Pons (tissue), 1 donor: ENCODE data around the gene TBC1D1.

Source experiments
- DNase-seq: peaks from one replicate; pipeline ENCODE4 v3.0.0-alpha.2; 2016; ENCODE audit warnings: low spot score

The TBC1D1 gene

DNA sequence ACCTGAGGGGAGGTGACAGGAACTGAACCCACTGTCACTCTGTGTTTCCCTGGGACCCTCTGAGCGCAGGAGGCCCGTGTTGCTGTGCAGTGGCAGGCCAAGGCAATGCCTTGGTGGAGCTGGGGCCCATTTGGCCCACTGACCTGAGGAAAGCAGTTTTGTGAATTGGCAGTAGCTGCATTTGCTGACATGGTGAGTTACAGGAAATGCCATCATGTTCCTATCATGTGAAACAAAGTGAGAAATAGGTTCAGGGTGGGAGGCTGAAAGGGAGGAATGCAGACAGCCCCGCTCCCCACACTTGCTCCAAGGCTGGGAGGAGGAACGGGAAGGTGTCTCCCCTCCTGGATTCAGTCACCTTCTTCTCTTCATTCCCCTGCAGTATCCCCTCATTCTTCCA is 215.4 kb downstream of the TBC1D1 start:
- no peak for DNase-seq

DNA sequence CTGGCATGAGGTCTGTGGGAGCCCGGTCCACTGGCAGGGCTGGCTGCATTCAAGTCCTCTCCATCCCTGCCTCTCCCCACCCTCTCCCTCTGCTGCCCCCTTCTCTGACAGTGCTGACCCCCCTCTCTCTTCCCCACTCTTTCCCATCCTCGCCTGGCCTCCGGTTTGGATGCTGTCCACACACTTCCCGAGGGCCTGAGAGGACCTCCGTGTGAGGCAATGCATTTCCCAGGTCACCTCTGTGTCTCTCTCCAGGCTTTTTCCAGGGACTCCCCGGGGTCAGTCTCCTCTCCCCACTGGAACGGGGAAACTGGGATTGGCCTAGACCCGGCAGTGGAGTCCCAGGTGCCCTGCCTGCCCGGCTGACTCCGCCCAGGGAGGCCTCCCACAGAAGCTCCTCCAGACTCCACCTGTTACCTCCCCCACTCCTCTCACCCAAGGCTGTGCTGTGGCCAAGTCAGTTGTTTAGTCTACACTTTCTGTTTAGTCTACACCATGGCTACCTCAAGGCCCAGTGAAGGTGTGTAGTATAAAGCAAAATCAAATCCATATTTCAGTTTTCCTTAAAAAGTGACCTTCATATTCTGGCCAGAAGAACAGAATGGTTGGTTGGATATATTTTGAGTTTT is 216.1 kb downstream of the TBC1D1 start:
- no peak for DNase-seq

DNA sequence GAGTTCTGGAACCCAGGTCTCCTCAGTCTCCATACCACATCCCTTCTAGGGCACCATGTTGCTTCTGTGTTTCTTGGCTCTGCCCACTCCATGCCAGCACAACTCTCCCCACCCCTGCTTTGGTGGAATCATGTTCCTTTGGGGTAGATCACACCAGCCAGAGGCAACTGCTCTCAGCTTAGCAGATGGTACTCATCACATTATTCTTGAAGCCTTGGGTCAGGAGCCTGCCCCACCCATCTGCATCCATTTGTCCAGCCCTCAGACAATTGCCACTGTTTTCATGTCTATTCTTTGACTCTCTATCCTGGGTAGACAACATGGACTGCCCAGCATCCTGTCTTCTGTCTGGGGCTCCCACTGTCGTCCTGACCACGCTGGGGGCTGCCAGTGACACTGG is 216.9 kb downstream of the TBC1D1 start:
- no peak for DNase-seq

DNA sequence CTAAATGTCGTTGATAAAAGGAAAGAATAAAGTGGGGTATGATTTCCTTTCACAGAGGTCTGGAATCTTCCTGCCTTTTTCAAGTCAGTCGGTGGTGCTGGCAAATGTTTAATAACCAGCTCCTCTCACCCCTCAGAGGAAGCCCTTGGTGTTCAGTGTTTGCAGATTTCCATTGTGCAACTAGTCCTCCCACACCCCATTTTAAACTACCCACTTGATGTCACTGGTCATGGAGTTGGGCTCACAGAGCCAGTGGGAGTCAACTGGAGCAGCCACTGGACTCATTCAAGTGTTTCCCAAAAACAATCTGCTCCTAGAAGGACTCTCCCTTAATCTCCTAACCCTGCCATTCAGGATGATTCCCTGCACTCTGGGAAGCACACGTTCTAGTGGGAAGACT is 218.5 kb downstream of the TBC1D1 start:
- no peak for DNase-seq

DNA sequence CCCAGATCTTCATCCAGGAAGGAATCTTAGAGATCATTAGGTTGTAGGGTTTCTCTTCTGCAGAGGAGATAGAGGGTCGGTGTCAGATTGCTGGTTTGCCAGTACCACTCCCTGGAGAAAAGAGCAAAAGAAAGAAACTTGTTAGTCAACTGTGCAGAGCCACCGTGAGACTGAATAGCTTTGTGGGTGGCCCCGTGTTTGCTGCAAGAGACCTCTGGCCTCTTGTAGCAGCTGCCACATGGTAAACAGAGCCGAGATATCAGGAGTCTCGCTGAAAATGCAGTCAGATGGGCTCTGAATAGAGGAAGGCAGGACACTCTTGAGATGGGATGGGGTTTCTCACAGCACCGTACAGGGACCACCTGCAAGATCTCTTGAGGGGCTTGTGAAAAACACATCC is 219.0 kb downstream of the TBC1D1 start:
- DNase-seq = no peak

DNA sequence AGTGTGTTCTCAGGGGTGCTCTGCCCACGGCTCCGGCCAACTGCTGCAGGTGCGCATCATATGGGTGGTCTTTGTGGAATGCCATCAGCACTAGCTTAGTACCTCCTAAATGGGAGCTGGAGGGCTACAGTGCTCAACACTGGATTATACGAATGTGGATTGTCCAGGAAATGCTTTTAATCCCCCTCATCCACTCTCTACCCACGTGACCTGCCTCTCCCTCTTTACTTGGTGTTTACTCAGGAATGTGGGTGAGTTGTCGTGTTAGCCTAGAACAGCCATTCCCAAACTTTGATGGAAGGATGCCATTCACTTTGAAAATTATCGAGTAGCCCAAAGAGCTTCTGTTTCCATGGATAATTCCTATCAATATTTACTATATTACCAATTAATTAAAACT is 220.1 kb downstream of the TBC1D1 start:
- no peak for DNase-seq

DNA sequence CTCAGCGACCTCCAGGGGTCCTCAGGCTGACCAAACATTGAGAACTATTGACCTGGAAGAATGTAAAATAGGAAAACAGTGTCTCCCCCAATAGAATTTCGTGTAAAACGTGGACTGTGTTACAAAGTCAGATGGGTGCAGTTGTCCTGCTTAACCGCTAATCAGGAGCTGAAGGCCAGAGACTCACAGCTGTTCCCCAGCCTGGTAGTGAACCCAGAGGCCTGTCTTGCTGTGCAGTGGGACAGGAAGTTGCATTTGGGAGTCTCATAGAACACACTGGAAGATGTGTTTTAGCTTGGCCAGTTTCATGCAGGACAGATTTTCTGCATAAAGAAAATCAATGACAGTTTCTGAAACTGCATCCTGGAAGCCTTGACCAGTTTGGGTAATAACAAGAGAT is 220.8 kb downstream of the TBC1D1 start:
- no peak for DNase-seq

DNA sequence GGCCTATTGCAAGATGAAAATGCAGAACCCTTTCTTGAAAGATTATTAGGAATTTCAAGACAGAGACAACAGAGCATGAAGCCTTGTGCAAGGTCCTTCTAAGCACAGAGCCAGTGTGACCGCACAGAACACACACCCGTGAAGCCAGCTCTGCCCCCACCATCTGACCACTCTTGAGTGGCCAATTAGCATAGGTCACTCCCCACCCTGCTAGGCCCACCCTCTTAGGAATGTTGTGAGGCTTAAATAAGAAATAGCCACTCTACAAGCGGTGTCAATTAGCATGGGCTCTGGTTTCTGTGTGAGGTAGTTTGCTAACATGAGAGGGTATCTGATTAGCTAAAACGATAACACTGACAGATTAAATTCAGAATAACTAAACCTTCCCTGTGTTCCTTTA is 222.2 kb downstream of the TBC1D1 start:
- DNase-seq = no peak

DNA sequence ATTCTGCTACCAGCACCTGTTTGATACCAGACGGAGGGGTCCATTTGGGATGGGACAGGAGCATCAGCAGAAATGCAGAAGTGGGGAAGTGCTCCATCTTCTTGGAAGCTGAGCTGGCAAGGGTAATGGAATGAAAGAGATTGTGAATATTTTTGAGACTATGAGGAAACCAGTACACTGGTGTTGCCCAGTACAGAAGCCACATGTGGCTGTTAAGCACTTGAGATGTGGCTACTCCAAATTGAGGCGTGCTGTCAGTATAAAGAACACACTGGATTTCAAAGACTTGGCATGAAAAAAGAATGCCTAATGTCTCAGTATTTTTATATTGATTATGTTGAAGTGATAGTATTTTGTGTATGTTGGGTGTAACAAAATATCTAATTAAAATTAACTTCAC is 222.7 kb downstream of the TBC1D1 start:
- DNase-seq = no peak

DNA sequence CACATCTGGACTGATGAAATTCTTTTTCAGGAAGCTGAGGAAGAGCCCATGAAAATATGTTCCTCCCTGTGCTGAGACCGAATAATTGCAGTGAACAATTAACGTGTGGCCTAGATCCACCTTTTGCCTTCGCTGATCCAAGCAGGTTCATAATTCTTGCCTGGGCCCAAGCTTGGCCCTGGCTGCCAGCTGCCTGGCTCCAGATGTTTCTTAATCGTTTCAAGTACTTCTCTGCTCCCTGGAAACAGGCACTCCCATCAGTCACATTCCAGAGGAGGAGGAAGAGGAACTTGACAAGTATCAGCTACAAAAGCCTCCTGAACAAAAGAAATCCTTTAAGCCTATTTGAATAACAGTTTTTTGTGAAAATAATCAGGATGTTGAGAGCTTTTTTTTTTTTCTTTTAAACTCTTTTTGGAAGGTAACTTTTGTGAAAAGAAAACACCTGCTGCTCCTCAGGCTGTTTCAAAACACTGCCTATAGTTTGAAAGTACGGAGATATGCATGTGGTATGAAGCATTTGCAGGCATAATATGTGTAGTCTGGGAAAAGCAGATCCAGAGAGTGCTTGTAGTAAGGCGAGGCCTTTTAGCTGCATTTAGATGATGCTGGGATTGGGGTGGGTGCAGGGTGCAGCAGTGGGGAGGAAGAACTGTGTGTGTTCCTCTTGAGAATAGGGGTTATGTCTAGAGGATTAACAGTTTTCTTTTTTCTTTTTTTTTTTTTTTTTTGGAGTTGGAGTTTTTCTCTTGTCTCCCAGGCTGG is 223.7 kb downstream of the TBC1D1 start:
- DNase-seq = peak; percentile 38

DNA sequence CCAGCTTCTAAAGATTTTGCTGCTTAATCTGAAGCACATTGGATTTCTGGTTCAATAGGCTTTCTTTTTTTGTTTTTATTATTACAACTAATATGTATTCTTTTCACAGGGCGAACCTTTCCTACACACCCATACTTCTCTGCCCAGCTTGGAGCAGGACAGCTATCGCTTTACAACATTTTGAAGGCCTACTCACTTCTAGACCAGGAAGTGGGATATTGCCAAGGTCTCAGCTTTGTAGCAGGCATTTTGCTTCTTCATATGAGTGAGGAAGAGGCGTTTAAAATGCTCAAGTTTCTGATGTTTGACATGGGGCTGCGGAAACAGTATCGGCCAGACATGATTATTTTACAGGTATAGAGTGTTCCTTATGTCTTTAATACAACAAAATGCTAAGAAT is 224.7 kb downstream of the TBC1D1 start:
- no peak for DNase-seq

DNA sequence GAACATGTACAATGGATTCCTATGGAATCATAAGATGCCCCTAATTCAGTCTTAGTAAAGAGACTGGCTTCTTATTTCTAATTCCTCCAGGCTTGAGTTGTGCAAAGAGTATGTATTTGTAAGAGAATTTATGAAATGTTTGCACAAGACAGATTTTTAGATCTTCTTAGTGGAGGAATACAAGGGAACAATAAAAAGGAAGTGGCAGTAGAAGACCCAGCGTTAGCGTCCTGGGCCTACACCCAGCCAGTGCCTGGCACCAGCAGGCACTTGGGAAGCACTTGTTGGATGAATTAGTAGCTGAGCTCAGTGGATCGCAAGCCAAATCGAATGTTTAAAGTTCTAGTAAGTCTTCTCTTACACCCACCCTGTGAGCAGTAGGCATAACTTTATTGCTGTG is 226.7 kb downstream of the TBC1D1 start:
- peak; percentile 57 for DNase-seq

DNA sequence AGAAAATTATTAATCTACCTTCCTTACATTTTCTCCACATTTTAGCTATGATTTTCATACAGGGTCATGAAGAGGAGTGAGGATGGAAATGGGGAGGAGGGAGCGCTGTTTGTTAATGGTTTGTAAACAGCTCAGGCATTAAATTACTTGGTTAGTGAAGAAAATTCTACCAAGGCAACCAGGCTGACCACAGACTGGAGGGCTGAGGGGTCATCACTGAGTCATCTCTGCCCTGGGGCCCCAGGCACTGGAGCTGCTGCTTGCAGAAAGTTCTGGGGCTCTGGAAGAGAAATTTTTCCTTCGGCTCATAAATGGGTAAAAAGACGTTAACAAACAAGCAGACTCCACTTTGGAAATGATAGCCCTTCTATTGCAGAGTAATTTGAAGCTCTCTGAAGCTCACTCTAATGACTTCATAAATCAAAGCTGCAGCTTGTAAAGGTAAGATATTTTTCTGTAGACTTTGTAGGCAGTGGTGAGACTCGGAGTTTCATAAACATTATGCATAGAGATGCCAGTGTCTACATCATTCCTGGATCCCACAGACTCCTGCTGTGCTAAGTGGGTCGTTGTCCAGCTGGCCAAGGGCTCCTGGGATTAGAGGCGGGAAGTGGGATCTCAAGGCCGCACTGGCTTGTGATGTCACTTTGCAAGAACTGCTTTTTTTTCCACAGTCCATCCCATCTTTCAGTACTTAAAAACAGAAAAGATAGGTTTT is 228.9 kb downstream of the TBC1D1 start:
- DNase-seq = no peak

DNA sequence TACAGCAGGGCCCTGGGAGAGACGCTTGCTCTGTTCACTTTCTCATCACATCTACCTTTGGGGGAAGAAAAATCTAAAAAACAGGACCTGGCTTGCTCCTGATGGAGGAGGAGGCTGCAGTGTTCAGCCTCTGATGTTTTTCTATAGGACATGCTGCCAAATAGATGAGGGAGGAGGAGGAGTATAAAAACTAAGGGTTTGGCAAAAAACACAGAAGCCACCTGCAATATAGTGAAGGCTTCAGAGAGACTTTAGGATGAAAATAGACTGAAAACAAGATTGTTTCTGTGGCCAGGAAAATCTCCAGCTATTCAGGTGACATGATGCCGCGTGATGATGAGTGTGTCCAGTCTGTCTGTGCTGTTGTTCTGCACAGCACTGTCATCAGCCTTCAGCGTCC is 229.9 kb downstream of the TBC1D1 start:
- DNase-seq = no peak

DNA sequence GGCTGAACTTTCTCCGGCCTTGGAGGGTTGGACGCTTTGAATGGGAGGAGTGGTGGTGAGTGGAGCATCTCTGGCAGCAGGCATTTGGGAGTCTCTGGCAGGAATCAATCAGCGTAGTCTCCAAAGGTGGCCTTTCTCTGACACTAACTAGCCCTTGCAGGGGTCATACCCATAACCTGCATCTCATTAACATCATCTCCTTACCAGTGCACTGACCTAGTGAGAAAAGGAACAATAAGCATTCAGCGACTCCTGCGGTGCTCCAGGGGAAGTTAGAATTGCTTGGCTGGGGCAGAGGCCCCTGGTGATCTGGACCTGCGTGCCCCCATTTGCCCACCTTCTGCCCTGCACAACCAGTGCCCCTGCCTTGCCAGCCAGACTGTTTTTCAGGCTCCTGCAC is 231.2 kb downstream of the TBC1D1 start:
- no peak for DNase-seq

DNA sequence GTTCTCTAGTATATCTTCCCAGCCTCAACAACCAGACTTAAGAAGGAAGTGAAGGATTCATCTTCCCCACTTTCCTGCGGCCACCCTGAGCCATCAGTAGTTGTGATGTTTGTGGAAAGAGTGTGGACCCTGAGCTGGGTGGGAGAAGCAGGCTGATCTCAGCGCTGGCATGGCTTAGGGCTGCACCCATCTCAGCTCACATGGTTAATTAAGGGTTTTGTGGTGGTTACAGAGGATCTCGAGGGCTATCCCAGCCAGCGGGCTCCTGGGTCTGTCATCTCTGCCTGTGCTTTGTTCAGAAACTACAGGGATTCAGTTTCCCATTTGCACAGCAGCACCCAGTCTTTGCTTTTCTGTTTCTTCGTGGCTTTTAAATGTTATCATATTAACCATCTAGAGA is 232.7 kb downstream of the TBC1D1 start:
- no peak for DNase-seq

DNA sequence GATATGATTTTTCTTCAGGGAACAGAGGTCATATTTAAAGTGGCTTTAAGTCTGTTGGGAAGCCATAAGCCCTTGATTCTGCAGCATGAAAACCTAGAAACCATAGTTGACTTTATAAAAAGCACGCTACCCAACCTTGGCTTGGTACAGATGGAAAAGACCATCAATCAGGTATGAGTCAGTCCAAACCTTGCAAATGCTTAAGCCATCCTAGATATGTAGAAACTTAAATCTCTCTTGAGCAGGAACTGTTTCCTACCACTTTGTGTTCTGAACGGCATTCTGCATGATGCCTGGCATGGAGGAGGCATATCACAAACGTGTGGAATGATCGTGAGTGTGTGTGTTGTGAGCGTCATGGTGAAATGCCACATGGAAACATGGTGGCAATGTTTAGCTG is 234.1 kb downstream of the TBC1D1 start:
- DNase-seq = no peak

DNA sequence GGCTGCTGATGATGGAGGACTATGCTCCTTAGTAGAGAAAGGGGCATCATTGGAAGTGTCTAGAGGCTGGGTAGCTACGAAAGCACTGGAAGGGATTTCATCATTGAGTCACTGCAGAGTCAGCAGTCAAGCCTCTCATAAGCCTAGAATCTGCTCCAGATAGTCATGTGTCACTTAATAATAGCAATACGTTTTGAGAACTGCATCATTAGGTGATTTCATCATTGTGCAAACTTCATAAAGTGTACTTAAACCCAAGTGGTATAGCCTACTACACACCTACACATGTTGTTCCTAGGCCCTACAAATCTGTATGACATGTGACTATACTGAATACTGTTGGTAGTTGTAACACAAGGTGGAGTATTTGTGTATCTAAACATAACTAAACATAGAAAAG is 234.9 kb downstream of the TBC1D1 start:
- DNase-seq = no peak

DNA sequence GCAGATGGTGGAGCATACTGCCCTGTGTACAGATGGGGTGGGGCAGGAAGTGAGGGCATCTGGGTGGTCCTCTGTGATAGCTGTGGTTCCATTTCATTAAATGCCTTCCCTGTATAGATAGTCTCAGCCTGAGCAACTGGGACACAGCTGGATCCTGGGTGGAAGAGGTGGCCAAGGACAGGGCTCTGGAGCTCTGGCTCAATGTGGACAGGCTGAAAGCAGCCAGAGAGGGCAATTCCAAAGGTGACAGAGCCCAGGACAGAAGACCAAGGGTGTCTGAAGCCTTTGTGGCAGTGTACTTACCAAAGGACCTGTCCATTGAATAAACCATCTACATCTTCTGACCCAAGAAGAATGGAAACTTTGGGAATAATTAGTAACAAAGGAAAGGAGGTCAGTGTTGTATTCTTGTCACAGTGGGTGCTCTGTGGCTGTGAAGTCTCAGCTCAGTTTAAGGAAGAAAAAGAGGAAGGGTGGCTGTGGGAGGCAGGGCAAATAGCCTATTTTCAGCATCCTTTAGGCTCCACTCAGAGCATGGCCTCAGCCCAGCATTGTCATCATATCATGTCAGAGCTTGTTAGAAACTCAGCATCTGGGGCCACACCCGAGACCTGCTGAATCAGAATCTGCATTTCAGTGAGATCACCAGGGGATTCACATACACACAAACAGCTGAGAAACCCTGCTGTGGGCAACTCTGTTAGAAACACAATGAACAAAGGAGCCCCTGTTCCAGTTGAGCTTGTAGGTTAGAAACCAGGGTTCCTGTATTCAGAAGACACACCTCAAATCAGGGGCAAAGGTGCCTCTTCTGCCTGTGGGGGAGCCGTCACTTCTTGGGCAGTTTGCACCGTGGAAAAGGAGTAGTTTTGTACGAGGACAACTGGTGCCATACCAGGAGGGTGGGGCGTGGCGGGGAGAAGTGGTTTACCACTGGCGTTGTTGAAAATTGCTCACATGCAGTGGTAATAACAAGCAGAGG is 237.9 kb downstream of the TBC1D1 start:
- DNase-seq = peak; percentile 62

DNA sequence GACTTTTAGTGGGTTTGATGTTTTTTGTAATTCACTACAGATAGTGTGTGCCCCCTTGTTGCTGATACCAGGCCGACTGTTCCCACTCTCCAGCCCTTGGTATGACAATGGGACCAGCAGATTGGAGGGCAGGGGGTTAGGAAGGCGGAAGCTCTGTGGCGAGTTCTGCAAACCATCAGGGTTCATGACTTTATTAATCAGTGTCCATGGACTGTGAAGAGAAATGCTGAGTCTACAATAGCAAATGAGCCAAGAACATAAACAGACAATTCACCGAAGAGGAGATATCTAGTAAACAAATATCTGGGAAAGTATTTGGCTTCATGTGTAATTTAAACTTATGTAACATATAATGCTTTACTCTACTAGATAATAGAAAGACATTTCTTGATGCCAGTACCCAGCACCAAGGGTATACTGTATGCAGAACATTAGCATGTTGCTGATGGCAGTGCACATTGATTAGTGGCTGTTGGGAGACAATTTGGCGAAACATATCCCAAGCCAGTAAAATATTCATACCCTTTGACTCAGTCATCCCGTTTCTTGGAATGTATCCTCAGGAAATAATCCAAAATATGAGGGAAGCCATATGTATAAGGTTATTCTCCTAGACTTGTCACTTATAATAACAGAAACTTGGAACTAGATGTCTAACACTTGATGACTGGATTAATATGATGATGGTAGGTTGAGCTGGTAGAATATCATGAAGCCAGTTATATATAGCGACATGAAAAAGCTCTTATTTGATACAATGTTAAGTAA is 238.8 kb downstream of the TBC1D1 start:
- no peak for DNase-seq

DNA sequence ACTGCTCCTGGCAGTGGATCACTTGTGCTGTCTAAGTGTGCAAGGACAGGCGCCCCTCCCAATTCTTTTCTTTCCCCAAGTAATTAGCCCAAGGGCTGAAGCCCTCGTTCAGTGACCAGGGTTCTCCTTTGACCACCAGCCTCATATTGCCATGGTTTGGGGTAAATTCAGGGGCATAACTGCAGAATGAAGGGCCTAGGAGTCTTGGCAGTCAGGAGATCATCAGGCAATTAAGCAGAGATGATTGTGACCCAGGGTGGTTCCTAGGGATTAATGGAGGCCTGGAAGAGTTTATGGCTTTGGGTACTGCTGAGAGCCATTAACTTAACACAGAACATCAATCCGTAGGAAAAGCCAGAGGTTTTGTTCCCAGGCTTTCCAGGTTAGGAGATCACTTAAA is 240.0 kb downstream of the TBC1D1 start:
- DNase-seq = no peak
